GM11168 (cell line): ENCODE measurements around the gene FOSB.

Experiments used
- in situ Hi-C: fragments of 300-500 bp; cut with MboI; formaldehyde crosslinking; loops from one replicate; pipeline ENCODE4 v1.12.0; 2022; ENCODE audit warnings: low sequenced_read_pairs; ENCODE audit not compliant: unreplicated experiment

FOSB gene

DNA sequence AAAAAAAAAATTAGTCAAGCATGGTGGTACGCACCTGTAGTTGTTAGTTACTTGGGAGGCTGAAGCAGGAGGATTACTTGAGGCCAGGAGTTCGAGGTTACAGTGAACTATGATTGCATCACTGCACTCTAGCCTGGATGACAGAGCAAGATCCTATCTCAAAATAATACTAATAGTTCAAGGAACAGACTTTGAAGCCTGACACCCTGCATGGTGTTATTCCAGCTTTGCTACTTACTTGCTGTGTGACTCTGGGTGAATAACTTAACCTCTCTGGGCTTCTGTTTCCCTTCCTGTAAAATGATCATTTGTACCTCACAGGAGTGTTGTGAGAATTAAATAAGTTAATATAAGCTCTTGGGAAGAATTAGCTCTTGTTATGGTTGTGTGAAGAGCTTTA is 3.5 kb upstream of the FOSB start:
- in situ Hi-C loops, result no loop called here

DNA sequence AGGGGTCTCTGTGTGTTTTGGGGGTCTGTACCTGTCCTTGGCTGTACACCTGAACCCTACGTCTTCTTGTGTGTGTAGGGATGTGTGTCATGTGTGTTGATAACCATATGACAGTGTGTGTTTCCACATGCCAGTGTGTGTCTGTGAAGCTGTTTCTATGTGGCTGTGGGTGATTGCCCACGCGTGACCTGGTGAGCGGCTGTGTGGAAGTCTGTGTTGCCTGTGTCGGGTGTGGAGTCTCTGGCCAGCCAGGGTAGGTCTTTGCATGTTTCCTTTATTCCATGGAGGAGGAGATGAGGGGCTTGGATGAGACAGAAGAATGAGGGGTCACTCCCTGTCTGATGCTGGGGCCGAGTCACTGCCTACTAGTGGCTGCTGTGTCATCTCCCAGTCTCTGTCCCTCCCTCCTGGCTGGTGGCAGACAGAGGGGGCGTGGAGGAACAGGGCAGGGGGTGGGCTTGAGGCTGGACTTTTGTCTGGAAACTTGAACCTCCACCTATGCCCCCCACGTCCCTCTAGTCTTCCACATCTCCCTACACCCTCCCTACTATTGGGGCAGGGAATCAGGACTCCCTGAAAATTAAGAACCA is 2.8 kb upstream of the FOSB start:
- in situ Hi-C loops, result no loop called here

DNA sequence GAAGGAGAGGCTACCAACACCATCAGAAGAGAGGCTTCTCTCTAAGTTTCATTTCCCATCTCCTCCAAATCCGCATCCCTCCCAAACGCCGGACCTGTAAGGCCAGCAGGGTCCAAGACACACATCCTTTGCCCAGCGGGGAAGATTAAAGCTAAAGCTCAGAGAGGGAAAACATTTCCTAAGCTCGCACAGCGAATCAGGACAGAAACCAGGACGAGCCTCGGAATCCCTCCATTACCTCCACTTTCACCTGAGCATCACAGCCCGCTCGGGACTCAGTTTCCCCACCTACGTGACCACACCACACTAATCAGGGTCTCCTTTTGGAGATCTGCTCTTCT is 711 bp upstream of the FOSB start:
- in situ Hi-C loops, result no loop called here

DNA sequence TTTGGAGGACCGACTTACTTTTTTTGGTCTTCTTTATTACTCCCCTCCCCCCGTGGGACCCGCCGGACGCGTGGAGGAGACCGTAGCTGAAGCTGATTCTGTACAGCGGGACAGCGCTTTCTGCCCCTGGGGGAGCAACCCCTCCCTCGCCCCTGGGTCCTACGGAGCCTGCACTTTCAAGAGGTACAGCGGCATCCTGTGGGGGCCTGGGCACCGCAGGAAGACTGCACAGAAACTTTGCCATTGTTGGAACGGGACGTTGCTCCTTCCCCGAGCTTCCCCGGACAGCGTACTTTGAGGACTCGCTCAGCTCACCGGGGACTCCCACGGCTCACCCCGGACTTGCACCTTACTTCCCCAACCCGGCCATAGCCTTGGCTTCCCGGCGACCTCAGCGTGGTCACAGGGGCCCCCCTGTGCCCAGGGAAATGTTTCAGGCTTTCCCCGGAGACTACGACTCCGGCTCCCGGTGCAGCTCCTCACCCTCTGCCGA is 409 bp downstream of the FOSB start:
- in situ Hi-C loops, result no loop called here

DNA sequence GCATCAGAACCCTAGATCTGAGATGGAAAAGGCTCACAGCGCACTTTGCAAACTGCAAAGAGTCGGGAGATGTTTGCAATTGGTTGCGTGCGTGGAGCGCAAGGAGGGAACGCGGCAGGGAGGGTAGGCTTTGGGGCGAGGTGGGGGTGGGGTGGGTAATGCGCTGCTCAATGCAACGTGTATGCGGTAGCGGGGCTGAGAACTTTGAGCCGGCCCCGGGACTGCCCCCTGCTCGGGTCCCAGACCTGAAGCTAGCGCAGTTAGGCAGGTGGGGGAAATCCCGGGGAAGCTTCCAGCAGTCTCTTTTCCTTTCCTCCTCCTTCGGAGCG is 971 bp downstream of the FOSB start:
- in situ Hi-C loops, result no loop called here

DNA sequence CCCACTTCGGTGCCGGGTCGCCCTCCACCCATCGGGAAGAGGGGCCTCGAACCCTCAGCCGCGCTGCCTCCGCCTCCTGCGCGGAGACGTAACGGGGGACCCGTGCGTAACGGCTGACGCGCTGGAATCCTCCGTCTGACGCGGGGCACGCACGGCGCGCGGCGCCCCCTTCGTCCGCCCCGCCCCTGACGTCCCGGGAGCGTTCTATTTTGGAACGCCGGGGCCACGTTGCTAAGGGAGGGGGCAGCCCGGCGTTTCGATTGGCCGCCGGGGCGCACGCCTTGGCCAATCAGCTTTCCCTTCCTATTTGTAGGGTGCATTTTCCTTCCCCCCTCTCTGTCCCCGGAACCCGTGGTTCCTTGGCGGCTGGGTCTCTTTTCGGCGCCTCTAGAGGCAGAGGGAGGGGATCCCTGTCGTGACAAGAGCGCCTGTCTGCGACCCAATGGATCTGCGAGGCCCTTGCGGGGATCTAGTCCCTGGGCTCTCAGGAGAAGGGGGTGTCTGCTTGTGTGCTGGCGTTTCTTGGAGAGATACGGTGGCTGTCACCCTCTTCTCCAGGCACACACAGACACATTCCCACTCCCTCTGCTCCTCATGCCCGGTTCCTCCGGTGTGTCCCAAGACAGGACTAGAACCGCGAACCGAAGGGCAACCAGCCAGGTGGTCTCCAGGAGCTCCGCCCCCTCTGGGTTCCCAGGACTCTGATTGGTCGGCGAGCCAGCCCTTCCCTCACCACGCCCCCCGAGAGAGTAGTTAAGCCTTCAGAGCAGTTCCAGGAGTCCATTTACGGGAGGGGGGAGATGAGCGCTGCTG is 1.5 kb downstream of the FOSB start:
- in situ Hi-C loops, result no loop called here

DNA sequence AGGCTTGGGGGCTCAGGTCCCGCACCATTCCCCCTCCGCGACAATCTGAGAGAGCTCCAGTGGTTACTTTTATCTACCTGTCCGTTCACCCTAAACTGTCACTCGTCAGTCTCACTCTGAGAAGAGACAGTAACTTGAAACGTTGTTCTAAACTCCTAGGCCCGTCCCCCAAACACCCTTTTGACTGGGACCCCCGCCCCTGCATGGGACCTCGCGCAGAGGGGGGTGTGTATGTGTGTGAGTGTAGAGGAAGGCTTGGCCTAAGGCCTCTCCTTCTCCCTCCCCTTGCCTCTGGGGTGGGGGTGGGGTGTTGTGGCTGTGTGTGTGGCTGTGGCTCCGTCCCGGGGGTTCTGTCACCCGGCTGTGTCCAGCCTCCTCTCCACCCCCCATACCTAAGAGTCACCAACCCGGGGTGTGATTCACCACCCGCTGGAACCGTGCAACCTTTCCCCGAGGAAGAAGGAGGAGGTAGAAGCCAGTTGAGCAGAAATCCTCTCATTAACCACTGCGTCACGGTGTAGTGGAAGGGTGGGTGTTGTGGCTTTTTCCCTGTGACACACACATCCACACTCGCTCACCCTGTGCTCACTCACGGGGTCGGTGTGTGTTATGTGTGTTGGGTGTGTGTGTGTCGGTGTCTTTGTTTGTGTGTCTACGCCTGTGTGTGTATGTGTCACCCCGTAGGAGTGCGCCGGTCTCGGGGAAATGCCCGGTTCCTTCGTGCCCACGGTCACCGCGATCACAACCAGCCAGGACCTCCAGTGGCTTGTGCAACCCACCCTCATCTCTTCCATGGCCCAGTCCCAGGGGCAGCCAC is 2.4 kb downstream of the FOSB start:
- in situ Hi-C loops, result no loop called here

DNA sequence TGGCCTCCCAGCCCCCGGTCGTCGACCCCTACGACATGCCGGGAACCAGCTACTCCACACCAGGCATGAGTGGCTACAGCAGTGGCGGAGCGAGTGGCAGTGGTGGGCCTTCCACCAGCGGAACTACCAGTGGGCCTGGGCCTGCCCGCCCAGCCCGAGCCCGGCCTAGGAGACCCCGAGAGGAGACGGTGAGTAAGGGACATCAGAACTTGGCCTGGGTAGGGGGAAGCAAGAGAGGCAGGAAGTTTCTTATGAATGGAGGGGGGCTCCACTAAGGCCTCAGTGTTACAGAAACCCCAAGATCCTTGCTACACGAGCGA is 2.9 kb downstream of the FOSB start:
- in situ Hi-C loops, result no loop called here

DNA sequence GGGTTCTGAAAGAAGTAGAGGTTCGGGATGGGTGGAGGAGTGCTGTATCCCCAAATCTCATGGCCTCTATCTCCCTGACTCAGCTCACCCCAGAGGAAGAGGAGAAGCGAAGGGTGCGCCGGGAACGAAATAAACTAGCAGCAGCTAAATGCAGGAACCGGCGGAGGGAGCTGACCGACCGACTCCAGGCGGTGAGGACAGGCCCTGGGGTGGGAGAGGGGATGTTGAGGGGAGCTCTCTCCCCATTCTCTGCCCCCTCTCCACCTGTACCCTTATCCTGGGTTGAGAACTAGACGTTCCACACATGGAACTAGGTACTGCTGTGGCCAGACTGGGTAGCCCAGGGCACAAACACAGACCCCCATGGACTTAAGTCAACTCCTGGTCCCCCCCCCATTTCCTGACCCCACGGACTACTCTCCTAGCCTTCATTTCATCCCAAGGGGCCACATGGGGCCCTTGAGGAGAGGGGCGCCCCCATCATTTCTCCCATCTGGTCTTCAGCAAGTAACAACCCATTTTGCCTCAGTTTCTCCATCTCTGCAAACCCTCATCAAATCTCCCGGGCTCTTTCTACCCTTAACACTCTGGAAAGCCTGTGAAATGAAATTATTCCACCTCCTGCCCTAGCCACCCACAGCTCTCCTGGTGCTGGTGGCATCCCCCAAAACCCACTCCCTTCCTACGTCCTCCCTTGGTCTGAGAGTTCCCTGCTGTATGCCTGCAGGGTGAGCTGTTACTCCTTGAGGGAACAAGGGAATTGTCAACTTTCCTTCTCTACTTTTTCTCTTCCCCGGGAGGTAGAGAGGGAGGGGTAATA is 3.5 kb downstream of the FOSB start:
- in situ Hi-C loops, result no loop called here

DNA sequence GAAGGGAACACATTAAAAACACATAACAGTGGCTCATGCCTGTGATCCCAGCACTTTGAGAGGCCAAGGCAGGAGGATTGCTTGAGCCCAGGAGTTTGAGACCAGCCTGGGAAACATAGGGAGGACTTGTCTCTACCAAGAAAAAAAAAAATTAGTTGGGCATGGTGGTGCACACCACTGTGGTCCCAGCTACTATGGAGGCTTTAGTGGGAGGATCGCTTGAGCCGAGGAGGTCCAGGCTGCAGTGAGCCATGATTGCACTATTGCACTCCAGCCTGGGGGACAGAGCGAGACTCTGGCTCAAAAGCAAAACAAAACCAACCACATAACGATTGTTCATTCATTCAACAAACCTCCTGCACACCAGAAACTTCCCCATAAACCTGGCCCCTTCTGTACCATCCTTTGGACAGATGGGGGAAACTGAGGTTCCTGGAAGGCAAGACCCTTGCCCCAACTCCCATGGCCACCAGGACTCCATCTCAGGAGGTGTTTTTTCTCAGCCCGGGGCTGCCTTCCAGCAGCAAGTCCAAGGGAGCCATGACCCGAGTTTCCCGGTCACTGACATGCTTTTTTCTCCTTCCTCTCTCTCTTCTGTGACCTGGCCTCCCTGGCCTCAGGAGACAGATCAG is 4.3 kb downstream of the FOSB start:
- in situ Hi-C loops, result no loop called here

DNA sequence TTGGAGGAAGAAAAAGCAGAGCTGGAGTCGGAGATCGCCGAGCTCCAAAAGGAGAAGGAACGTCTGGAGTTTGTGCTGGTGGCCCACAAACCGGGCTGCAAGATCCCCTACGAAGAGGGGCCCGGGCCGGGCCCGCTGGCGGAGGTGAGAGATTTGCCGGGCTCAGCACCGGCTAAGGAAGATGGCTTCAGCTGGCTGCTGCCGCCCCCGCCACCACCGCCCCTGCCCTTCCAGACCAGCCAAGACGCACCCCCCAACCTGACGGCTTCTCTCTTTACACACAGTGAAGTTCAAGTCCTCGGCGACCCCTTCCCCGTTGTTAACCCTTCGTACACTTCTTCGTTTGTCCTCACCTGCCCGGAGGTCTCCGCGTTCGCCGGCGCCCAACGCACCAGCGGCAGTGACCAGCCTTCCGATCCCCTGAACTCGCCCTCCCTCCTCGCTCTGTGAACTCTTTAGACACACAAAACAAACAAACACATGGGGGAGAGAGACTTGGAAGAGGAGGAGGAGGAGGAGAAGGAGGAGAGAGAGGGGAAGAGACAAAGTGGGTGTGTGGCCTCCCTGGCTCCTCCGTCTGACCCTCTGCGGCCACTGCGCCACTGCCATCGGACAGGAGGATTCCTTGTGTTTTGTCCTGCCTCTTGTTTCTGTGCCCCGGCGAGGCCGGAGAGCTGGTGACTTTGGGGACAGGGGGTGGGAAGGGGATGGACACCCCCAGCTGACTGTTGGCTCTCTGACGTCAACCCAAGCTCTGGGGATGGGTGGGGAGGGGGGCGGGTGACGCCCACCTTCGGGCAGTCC is 5.0 kb downstream of the FOSB start:
- in situ Hi-C loops, result no loop called here

DNA sequence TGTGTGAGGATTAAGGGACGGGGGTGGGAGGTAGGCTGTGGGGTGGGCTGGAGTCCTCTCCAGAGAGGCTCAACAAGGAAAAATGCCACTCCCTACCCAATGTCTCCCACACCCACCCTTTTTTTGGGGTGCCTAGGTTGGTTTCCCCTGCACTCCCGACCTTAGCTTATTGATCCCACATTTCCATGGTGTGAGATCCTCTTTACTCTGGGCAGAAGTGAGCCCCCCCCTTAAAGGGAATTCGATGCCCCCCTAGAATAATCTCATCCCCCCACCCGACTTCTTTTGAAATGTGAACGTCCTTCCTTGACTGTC is 5.5 kb downstream of the FOSB start:
- in situ Hi-C loops, result no loop called here

DNA sequence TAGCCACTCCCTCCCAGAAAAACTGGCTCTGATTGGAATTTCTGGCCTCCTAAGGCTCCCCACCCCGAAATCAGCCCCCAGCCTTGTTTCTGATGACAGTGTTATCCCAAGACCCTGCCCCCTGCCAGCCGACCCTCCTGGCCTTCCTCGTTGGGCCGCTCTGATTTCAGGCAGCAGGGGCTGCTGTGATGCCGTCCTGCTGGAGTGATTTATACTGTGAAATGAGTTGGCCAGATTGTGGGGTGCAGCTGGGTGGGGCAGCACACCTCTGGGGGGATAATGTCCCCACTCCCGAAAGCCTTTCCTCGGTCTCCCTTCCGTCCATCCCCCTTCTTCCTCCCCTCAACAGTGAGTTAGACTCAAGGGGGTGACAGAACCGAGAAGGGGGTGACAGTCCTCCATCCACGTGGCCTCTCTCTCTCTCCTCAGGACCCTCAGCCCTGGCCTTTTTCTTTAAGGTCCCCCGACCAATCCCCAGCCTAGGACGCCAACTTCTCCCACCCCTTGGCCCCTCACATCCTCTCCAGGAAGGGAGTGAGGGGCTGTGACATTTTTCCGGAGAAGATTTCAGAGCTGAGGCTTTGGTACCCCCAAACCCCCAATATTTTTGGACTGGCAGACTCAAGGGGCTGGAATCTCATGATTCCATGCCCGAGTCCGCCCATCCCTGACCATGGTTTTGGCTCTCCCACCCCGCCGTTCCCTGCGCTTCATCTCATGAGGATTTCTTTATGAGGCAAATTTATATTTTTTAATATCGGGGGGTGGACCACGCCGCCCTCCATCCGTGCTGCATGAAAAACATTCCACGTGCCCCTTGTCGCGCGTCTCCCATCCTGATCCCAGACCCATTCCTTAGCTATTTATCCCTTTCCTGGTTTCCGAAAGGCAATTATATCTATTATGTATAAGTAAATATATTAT is 6.1 kb downstream of the FOSB start:
- in situ Hi-C loops, result no loop called here

DNA sequence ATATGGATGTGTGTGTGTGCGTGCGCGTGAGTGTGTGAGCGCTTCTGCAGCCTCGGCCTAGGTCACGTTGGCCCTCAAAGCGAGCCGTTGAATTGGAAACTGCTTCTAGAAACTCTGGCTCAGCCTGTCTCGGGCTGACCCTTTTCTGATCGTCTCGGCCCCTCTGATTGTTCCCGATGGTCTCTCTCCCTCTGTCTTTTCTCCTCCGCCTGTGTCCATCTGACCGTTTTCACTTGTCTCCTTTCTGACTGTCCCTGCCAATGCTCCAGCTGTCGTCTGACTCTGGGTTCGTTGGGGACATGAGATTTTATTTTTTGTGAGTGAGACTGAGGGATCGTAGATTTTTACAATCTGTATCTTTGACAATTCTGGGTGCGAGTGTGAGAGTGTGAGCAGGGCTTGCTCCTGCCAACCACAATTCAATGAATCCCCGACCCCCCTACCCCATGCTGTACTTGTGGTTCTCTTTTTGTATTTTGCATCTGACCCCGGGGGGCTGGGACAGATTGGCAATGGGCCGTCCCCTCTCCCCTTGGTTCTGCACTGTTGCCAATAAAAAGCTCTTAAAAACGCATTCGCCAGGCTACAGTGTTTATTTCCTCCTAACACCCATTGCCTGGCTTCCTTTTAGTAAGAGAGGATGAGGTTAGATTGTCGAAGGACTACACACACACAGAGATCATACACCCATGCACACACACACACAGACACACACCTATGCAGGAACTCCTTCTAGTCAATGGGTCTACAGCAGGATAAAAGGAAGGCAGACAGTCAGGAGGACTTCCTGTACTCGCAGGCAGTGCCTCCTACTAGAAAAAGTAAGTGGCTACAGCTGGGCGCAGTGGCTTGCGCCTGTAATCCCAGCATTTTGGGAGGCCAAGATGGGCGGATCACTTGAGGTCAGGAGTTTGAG is 7.1 kb downstream of the FOSB start:
- in situ Hi-C loops, result loop anchor here (5.0 kb wide), 1 partner anchor 38 kb away; no protein-coding TSS in a partner anchor

DNA sequence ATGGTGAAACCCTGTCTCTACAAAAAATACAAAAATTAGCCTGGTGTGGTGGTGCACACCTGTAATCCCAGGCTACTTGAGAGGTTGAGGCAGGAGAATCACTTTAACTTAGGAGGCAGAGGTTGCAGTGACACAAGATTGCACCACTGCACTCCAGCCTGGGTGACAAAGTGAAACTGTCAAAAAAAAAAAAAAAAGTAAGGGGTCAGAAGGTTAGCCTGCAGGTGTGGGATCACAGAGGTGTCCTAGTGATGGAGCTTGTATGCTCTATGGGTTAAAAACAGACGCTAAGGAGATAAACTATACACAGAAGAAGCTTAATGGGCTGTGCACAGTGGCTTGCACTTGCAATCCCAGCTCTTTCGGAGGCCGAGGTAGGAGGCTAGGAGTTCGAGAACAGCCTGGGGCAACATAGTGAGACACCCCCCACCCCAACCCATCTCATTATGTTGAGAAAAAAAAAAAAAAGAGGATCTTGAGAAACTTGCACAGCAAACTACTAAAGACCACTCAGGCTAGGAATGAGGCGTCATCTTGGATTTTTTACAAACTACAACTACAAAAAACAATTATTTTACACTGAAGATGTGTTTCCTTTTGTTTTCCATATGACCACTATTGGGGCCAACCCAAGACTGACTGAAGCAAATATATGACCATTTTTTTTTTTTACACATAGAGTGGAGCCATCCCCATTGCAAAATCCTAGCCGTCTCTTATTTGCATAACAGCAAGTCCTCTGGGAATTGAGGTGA is 7.9 kb downstream of the FOSB start:
- in situ Hi-C loops, result loop anchor here (5.0 kb wide), 1 partner anchor 38 kb away; no protein-coding TSS in a partner anchor

DNA sequence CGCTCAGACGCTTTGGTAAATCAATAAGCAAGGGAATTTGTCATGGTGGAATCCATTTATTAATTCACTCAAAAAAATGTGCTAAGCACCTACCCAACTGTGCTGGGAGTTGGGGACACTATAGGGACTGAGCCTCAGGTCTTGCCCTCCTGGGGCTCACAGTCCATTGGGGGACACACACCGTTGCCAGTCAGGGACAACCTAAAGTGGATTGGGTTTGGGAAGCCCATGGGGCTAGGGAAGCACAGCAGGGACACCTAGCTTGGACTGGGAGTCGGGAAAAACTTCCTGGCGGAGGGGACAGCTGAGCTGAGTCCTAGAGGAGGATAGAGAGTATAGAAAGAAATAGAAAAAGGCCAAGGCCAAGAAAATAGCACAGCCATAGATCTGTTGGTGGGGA is 8.5 kb downstream of the FOSB start:
- in situ Hi-C loops, result loop anchor here (5.0 kb wide), 1 partner anchor 39 kb away; no protein-coding TSS in a partner anchor

DNA sequence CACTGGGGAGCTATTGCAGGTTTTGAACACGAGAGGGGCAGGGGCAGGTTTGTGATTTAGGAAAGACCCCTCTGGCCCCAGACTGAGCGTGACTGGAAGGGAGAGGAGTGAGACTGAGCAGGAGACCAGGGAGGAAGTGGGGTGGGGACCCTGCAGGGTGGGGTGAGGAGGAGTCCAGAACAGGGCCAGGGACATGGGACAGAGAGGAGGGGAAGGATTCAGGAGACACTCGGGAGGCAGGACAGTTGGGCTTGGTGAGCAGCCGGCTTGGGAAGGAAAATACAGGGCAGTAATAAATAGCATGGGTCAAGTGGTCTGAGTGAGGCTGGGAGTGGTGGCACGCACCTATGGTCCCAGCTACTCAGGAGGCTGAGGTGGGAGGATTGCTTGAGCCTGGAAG is 9.4 kb downstream of the FOSB start:
- in situ Hi-C loops, result loop anchor here (5.0 kb wide), 1 partner anchor 40 kb away; no protein-coding TSS in a partner anchor
